GM18505 (cell line): Measurements from ENCODE around the gene ADARB1.

Experiments used
- ATAC-seq: cut with Tn5 transposase; IDR thresholded peaks from one replicate; pipeline ENCODE4 v1.9.1; 2021; ENCODE audit not compliant: unreplicated experiment
- POLR2A ChIP-seq: IDR thresholded peaks from 4 replicates; pipeline ENCODE4 v1.6.1; 2011; ENCODE audit warnings: borderline replicate concordance; ENCODE audit not compliant: insufficient read depth, insufficient read length; ENCODE audit errors: extremely low read depth

The ADARB1 gene

DNA sequence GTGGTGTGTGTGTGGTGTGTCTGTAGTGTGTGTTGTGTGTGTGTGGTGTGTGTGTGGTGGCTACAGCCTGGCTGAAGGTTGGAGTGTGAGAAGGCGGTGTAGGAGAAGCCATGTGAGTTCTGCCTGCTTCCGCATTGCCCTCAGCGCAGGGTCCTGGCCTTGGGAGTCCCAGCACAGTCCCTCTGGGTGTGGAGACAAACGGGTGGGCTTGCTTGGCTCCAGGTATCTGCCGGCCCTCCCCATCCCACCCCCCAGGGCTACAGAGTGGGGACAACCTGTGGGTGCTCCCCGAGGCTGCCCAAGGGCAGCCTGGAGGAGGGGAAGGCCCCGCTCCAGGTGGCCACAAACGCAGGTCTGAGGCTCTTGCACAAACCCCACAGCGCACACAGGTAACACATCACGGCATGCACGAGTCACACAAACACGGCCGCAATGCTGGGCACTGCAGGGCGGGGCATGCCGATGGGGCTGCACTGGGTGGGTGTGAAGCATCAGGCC lies 31.7 kb upstream of the ADARB1 start:
- no peak for ATAC-seq
- TF ChIP-seq POLR2A = no peak

DNA sequence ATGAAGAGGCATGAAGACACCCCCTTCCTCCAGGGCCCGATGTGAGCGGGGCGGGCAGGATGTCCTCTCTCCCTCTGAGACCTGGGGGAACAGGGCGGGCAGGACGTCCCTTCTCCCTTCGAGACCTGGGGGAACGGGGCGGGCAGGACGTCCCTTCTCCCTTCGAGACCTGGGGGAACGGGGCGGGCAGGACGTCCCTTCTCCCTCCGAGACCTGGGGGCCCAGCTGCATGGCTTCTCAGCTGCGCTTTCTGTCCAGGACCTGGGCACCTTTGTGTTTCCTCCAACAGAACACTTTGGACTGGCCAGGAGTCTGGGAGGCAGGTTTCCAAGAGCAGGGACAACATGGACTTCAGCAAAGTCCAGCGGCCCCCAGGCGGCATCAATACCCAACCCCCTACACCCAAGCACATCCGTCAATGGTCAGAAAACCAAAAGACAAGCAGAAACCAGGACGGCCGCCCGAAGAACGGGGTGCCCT lies 30.8 kb upstream of the ADARB1 start:
- no peak for ATAC-seq

DNA sequence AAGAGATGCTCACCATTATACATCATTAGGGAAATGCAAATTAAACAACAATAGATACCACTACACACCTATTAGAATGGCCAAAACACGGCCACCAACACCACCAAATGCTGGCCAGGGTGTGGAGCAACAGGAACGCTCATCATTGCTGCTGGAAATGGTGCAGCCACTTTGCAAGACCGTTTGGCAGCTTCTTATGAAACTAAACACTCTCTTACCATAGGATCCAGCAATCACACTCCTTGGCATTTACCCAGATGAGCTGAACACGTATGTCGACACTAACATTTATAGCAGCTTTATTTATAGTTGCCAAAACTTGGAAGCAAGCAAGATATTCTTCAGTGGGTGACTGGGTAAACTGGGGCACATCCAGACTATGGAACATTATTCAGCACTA lies 28.9 kb upstream of the ADARB1 start:
- no peak for TF ChIP-seq POLR2A
- ATAC-seq = no peak

More for the DNA sequence above, 30.8 kb upstream of the ADARB1 start:
- no peak for TF ChIP-seq POLR2A

DNA sequence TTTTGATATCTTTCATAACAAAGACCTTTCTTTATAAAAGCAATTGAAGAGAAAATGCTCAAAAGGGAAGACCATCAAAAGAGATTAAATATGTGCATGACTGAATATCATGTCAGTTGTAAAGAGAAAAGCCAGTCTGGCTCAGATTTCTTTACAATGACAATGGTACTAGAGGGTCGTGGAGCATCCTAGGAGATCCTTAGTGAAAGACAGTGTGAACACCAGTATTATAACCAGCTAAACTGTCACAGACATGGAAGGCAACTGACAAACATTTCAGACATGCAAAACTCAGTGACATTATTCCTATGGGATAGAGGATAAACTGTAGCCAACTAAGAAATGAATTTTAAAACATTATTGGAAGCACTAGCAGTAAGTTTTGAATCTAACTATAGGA lies 27.1 kb upstream of the ADARB1 start:
- TF ChIP-seq POLR2A = no peak
- no peak for ATAC-seq

DNA sequence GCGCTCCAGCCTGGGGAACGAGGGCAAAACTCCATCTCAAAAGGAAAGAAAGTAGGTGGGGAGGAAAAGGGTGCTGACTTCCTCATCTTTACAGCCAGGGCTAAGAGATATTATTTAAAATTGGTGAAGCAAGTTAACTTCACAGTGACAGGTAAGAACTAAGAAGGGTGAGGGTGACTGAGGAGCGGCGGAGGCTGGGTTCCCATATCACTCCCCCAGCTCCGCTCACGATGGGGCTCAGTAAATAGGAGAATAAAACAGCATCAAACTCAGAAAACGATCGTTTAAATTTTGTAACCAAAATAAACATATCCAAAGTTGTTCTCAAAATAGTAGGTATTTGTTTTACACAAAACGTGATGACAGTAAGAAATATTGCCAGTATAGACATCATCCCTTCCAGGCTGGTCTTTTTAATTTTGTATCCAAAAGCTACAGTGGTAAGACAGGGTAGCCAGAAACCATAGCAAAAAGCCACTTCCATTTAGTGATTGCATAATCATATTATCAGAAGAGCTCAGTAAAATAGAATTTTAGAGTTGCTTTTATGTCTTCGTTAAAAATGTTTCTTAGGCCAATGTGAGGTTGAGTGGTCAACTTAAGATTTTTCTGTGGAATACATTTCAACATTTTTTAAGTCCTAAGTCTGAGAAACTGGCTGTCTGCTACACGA lies 26.2 kb upstream of the ADARB1 start:
- ATAC-seq = no peak
- TF ChIP-seq POLR2A = no peak

DNA sequence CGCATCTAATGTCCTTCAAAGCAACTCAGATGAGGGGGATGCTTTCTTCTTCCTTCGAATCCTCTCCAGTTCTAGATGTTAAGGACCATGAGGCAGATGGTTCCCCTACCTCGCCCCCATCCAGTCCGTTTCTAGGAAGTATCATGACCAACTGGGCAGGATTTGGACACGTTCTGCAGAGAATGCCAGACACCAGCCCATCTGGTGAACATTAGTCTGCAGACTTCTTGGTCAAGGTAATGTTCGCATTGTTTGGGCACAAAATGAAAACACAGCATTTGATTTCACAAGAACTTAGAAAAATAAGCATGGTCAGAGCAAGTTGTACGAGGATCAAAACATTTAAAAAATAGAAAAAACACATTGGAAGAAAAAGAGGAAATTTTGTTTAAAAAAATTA lies 25.4 kb upstream of the ADARB1 start:
- ATAC-seq = no peak
- TF ChIP-seq POLR2A = no peak

DNA sequence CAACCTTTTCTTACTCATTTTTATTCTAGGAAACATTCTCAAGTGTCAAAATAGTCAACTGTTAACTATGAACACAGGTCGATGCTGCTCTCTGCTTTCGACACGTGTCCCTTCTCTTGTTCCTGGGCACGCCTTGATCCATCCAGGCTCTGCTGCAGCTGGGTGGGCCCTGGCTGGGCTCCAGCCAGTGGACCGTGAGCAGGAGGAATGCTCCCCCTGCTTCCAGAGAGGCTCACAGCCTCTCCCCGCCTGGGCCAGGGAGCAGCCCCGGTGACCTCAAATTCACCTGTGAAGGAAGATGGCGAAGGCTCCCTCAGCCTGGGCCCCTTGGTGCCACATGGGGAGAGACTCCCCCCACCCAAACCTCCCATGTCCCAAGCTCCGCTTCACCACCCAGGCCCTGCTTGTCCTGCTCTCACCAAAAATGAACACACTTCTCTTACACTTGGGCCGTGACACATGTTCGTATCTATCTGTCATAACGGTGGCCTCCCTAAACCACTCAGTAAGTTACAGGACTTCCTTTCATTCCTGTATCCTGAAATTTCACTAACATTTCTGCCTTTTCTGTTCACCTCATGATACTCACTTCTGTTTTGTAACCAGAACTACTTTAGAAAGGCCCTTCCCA lies 24.6 kb upstream of the ADARB1 start:
- no peak for ATAC-seq
- no peak for TF ChIP-seq POLR2A

DNA sequence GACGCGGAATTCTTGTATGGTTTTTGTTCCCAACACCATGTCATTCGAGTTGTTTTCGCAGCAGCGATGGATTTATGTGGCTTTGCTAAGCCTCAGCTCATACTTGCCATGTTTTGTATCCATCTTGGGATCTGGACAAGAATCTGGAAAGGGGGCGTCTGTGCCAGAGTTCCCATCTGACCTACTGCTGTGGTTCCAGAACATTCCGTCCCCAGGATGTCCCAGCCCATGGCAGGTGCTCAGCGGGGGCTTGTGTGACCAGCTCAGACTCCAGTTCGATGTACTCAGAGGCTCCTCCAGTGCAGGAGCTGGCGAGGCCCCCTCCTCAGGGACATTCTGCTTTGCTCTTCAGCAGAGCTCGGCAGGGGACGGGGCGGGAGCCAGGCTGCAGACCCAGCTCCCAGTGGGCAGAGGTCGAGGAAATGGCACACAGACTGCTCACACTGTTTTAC lies 24.0 kb upstream of the ADARB1 start:
- TF ChIP-seq POLR2A = no peak
- ATAC-seq = no peak

DNA sequence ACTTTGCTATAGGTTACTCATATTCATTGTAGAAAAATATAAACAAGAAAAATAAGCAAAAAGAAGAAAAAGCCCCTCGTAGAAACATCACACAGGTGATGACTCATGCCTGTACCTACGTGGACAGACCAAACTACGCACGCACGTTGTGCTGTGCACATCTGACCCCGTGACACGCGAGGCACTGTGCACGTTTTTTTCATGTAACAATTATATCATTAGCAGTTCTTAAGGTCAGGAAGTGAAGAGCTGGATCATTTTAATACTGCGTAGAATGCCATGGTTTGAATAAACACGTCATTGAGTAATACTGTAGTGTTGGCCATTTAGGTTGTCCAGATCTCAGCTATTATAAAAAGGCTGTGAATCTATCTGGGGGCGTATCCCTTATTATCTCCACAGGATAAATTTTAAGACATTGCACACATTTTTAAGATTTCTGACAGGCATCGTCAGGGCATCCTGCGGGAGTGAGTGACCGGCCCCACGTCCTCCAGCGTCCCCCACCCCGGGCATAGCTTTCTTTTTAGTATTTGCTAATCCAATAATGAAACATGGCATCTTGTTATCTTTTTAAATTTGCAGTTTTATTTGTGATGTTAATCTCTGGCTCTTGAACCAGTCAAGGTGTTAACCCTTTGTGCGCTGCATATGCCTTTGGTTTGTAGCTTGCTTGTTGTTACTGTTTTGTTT lies 23.4 kb upstream of the ADARB1 start:
- ATAC-seq = no peak
- no peak for TF ChIP-seq POLR2A

DNA sequence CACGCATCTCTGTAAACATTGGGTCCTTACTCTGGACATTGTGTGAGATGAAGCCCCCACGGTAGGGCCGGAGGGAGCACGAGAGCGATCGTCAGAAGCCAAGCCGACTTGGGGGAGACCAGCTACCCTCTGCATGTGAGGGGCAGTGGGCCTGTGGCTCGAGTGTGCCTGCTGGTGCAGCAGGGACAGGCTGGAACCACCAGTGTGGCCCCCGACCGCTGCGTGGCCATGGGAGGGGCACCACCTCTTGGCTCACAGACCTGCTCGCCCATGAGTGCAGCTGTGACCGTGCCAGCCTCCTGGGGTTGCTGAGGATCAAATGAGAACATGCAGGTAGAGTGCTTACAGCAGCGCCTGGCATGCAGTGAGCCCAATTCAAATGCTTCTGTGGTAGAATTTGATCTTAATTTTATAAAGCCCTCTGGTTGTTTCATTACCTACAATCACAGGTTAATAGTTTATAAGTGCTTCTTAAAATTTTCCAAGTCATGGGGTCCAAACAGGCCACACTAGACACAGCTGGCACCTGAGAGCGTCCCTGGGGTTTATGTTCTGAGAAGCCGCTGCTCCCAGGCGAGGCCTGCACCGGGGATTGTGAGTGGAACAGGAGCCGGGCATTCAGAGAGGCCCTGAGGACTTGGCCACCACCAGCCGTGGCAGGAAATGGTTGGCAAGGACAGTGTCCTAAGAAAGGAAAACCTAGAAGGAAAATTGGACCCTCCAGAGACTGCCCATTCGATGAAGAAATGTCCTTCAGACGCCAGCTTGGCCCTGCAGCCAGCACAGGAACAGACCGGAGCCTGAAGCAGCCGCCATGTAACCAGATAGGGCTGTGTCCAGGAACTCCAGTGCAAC lies 22.6 kb upstream of the ADARB1 start:
- no peak for ATAC-seq
- TF ChIP-seq POLR2A = no peak

DNA sequence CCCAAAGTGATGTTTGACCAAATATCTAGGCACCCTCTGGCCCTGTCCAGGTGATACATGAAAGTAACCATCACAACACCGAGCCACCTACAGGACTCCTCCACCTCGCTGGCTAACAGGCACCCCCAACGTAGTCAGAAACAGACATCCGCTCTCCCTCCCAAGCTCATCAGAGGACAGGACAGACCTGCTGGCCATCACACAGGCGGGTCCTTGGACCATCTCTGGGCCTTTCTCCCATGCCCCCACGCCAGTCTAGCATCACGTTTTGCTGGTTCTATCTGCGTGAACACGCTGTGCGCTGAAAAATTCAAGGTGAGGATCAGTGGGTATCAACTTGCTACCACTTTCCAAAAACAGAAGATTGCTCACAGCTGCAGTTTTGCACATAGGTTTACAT lies 21.4 kb upstream of the ADARB1 start:
- no peak for TF ChIP-seq POLR2A
- ATAC-seq = no peak

DNA sequence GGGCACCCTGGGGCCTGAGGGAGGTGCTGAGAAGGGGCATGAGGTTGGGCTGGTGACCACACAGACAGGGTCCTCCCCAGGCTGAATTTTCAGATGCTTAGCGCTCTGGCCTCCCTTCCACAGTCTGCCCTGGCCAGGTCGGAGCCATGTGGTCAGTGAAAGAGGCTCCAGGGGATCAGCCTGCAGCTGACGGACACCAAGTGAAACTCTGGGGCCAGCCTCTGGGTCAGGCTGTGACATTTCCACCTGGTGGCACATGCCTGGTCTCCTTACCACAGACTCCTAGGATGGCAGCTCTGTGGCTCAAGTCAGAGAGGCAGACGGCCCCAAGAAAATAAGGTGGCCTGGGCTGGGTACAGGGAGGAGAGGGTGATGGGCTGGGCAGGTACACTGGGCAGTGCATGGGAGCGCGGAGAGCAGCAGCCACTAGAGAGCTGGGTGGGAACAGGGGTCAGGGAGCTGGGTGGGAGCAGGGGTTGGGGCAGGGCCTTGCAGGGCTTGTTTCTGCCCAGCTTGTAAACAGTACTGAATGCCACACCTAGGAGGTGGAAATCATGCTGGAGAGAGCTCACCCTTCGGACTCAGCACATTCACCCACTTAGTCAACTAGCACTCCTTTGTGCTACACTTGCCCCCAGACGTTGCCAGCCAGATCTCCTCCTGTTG lies 20.7 kb upstream of the ADARB1 start:
- TF ChIP-seq POLR2A = no peak
- ATAC-seq = no peak
